HG02571 (cell line): ENCODE measurements around the gene RNF150.

ENCODE experiments used
- ATAC-seq: cut with Tn5 transposase; IDR thresholded peaks from one replicate; pipeline ENCODE4 v1.9.1; 2021; ENCODE audit warnings: mild to moderate bottlenecking, moderate library complexity; ENCODE audit not compliant: unreplicated experiment

Gene RNF150

GRCh38 chr4:140871368-140871767 is 261.9 kb downstream of the RNF150 start:
- ATAC-seq: no peak

GRCh38 chr4:140870427-140870826 is 262.8 kb downstream of the RNF150 start:
- no peak for ATAC-seq

- ATAC-seq: no peak
These were observed 263.8 kb downstream of the RNF150 start for GRCh38 chr4:140869446-140869845.

DNA sequence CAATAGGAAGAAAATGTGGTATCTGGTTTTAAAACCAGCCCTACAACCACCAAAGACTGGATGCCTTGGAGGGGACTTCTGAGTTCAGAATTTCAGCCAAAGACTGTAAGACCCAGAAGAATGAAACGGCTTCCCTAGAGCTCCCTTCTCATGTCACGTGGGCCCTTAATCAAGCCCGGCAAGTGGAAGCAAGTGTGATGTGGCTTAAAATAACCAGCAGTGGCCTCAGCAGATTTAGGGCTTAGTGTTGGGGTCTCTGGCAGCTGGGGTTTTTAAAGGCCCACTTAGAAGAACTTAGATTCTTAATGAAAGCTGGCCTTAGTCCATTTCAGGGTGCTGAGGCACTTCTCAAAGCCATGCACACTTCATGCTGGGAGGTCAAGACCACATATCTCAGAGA is 265.9 kb downstream of the RNF150 start:
- ATAC-seq: no peak

DNA sequence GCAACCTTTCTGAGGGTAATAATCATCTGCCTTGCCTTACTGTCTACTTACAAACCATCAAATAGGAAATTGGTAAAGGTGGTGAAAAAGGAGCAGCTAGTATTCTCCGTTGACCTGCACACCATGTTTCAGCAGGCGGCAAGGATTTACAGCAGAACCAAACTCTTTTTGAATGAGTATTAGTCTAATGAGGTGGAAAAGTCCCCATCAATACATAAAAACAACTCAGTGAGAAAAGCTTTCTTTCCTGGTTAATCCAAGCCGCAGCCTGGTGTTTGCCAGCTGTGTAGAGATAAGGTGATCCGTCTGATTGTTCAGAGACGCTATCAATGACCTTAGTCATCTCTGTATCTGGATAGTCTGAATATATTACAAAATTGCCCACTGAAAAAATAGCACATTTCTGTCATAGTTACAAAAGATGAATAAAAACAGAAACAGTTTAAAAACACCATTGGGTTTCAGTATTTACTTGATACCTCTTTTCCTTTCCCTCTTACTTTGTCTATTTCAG is 266.7 kb downstream of the RNF150 start:
- ATAC-seq: no peak

GRCh38 chr4:140865253-140866217 is 267.7 kb downstream of the RNF150 start:
- no peak for ATAC-seq

DNA sequence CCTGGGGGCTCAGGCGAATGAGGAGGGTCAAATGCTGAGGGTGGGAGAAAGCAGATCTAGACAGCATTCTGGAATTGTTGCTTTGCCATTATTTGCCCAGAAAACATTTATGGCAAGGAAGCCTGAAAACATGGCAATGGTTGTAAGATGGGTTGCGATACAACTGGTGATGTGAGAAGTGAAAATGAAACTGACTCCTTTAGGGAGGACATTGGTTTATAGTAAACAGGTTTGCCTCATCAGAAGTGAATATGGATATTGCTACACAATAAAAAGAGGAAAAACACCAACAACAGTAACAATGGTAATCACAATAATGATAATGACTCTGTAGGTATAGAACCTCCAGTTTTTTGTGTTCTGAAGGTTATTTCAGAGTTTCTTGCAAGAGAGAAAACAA is 270.1 kb downstream of the RNF150 start:
- no peak for ATAC-seq

DNA sequence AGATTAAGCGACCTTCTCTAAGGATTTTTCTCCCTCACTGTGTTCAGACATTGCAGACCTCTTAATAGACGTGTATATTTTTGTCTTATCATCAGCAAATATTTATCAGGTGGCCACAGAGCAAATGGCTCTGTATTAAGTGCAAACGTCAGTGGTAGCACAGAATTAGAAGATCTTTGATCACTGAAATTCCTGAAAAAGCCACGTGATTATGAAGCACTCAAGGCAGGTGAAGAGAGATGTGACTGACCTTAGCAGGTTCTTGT is 271.2 kb downstream of the RNF150 start:
- no peak for ATAC-seq

DNA sequence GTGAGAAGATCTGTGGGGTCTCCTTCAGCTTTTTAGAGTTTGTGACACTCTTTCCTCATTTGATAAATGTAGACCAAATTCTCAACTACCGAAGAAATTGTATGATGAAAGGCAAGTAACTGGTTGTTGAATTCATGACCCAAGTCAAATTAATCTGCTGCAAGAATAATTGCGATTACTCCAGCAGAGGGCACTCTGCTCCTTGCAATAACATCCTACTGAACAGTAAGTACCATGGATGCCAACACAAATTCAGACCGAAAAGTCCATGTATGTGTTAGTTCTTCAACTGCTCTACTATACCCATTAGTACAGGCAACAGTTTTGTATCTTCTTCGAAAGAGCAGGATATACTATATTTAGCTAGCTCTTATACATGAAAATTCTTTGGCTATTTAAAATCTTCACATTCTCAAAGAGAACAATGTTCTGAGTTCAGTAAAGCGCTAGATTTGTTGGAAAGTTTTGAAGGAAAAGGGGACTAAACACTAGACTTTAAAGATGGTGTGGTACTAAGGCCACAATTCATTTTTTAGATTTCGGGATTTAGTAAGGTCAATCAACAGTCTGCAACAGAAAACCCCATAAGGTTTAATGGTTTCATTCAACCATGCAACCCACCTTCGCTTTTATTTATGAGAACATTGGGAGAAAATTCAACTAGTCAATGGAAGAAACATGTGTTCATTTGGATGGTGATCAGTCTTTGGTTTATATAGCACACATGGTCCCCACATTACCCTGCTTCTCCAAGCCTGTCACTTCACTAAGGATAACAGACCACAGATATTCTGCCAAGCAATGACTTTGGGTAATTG is 271.7 kb downstream of the RNF150 start:
- ATAC-seq: peak; percentile 56

- no peak for ATAC-seq
These were observed 274.4 kb downstream of the RNF150 start for GRCh38 chr4:140858897-140859296.

- ATAC-seq: no peak
These were observed 276.2 kb downstream of the RNF150 start for GRCh38 chr4:140857111-140857510.

GRCh38 chr4:140856621-140857062 is 276.6 kb downstream of the RNF150 start:
- ATAC-seq: no peak

DNA sequence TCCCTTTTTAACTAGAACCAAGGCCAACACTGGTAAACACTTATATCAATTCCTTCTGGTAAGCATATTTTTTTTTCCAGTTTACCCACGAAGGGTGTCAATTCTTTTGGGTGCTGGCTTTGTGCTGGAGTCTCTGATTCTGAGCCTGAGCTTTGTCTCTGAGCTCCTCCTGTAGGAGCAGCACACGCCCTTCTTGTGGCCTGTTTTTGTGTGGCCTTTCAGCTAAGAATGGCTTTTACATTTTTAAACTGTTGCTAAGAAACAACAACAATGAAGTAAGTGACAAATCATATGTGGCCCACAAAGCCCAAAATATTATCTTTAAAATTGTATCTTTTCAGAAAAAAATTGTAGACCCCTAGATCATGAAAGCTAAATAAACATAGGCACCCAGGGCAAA is 279.1 kb downstream of the RNF150 start:
- no peak for ATAC-seq

DNA sequence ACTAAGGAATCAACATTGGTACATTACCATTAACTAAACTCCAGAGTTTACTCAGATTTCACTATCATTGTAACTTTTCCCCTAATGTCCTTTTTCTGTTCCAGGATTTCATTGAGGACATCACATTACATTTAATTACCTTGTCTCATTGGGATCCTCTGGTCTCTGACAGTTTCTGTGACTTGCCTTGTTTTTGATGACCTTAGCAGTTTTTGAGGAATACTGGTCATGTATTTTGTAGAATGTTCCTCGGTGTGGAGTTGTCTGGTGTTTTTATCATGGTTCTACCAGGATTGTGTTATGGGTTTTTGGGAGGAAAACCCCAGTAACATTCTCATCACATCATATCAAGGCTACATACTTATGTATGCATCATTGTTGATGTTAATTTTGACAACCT is 281.5 kb downstream of the RNF150 start:
- ATAC-seq: no peak

GRCh38 chr4:140851032-140851636 is 282.1 kb downstream of the RNF150 start:
- no peak for ATAC-seq

DNA sequence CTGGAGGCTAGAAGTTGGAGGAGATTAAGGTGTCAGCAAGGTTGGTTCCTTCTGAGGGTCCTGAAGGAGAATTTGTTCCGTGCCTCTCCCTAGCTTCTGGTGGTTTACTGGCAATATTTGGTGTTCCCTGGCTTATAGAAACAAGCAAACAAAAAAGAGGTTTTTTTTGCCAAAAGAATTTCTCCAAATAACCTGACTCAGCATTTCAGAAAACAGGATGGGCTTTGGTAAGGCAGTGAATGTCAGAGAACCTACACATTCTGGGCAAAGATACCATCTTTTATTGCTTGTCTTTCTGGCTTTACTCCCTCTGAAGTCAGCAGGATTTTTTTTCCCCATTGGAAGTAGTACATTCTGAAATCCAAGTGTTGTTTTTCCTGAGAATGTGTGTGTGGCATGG is 283.7 kb downstream of the RNF150 start:
- no peak for ATAC-seq

GRCh38 chr4:140846736-140847135 is 286.5 kb downstream of the RNF150 start:
- no peak for ATAC-seq

DNA sequence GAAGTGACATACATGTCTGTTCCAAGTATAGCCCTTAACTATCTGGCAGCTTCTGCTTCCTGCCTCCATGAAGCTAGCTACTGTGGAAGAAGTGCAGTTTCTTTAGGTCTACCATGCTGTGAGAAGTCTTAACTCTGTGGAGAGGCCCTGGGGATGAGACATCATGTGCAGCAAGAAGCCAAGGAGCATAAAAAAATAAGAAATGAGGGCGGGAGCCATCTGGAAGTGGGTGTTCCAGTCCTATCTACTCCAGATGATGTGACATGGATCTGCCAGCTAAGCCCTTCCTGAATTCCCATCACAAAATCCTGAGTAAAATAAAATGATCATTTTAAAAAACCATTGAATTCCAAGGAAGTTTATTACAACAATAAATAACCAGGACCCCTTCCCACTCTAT is 289.2 kb downstream of the RNF150 start:
- ATAC-seq: no peak

GRCh38 chr4:140841186-140841585 is 292.1 kb downstream of the RNF150 start:
- no peak for ATAC-seq

DNA sequence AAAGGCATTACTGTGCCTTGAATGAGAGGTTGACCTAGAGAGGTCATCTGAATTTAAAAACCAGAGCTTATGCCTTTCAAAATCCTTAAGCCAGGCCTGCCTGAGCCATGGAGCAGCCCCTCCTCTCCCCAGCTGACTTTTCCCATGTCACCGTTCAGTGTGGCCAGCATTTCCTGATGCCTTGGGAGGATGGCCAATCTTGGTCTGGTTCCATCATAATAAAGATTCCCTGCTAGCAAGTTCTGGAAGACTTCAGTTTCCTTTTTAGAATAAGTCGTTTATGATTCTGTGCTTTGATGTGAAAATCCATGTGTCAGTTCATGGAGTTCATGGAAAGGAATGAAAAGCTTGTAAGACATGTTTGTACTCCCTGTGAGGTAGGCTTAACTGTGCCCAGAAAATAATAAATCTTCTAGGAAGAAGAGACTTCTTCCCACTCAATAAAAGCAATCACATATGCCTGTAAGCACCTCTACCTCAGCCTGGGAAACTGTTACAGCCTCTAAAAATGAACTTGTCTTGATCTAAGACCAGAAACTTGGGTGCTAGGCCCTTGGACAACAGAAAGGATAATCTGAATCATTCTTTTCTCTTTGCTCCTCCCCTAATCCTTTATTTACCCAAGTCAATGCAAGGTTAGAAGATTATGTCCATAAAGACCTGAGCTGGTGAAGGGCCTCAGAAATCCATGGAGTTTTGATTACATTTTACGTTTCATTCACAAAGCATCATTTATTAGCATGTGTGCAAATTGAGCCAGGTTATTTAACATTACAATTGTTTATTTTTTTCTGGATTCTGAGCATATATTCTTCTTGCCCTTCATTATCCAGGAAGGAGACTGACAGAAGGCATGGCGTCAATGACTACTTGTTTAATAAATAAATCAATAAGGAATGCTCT is 293.1 kb downstream of the RNF150 start:
- no peak for ATAC-seq
